ENCODE results near the gene CD40.
"Not testable (repeated sequence)": the region's sequence is repeated elsewhere in the genome, so short reads cannot be mapped to it uniquely, and the experiment has no call there.

CD40 gene

DNA sequence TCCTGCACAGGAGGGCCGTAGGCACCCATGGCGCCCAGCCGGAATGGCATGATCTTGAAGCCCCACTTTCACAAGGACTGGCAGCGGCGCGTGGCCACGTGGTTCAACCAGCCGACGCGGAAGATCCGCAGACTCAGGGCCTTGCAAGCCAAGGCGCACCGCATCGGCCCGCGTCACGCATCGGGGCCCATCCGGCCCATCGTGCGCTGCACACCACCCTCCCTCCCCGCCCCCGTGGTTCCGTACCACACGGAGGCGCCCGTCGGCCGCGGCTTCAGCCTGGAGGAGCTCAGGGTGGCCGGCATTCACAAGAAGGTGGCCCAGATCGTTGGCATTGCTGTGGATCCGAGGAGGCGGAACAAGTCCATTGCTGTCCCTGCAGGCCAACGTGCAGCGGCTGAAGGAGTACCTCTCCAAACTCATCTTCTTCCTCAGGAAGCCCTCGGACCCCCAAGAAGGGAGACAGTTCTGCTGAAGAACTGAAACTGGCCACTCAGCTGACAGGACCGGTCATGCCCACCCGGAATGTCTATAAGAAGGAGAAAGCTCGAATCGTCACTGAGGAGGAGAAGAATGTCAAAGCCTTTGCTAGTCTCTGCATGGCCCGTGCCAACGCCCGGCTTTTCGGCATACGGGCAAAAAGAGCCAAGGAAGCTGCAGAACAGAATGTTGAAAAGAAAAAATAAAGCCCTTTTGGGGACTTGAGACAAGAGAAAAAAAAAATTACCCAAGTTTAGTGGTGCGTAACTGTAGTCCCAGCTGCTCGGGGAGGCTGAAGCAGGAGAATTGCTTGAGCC is 18.4 kb upstream of the CD40 start:
- peak in 1 of 2 donors; percentile 20 for DNase-seq

GRCh38 chr20:46100444-46100843 is 17.7 kb upstream of the CD40 start:
- not testable (repeated sequence) for DNase-seq

- no peak for DNase-seq
Measured at GRCh38 chr20:46100988-46101387, 17.1 kb upstream of the CD40 start.

DNA sequence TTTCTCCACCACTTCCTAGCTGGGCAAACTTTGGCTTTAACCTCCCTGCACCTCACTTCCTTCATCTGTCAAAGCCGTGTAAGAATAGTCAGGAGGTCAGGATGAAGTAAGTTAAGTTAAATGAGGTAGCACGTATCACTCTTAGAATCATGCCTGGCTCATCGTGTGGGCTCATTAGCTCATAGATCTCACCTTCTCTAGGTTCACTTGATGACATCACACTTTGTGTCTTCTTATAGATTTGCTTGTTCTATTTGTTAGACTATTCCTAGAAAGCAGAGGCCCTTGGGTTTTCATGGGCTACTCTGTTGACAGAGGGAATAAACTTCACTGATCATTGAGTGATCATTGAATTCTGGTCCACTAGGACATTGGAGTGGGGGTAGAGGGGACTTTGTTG is 16.2 kb upstream of the CD40 start:
- DNase-seq, result no peak

DNA sequence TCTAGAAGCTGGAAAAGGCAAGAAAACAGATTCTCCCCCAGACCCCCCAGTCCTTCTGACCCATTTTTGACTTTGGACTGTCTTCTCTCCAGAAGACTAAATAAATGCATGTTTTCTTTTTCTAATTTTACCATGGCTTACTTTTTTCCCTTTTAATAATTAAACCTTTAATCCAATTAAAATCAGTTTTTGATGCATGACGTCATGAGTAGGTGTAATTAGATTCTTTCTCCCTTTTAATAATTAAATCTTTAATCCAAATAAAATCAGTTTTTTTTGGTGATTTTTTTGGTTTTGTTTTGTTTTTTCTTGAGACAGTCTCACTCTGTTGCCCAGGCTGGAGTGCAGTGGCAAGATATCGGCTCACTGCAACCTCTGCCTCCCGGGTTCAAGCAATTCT is 15.2 kb upstream of the CD40 start:
- no peak for DNase-seq

DNA sequence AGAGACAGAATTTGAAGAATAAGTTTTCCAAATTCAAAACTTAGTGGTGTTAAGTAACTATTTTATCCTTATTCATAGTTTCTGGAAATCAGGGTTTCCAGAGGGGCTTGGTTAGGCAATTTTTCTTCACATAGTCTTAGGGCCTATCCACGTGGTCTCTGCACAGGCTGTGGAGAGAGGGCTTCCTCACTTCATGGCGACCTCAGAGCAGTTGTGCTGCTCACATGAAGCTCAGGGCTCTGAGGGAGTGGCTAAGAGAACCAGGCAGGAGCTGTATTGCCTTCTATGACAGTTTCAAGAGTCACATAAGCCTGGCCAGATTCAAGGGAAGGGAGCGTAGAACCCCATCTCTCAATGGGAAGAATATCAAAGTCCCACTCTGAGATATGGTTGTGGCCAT is 13.9 kb upstream of the CD40 start:
- DNase-seq, result no peak

- no peak for DNase-seq
Measured at GRCh38 chr20:46107061-46107460, 11.1 kb upstream of the CD40 start.

- no peak for DNase-seq
Measured at GRCh38 chr20:46108435-46108841, 9.7 kb upstream of the CD40 start.

DNA sequence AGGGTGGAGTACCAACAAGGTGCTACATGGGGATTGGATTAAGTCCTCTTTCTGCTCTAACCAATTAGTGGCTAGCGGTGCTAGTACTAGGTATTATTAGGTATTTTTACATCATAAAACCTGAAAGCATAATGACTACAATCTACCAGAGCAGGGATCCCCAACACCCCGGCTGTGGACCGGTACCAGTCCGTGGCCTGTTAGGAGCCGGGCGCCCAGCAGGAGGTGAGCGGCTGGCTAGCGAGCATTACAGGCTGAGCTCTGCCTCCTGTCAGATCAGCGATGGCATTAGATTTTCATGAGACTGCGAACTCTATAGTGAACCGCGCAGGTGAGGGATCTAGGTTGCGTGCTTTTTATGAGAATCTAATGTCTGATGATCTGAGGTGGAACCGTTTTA is 9.1 kb upstream of the CD40 start:
- no peak for DNase-seq

GRCh38 chr20:46111028-46111835 is 6.9 kb upstream of the CD40 start:
- DNase-seq, result peak in 1 of 2 donors; percentile 16

GRCh38 chr20:46111836-46112212 is 6.3 kb upstream of the CD40 start:
- no peak for DNase-seq

GRCh38 chr20:46112430-46113112 is 5.5 kb upstream of the CD40 start:
- DNase-seq, result no peak

DNA sequence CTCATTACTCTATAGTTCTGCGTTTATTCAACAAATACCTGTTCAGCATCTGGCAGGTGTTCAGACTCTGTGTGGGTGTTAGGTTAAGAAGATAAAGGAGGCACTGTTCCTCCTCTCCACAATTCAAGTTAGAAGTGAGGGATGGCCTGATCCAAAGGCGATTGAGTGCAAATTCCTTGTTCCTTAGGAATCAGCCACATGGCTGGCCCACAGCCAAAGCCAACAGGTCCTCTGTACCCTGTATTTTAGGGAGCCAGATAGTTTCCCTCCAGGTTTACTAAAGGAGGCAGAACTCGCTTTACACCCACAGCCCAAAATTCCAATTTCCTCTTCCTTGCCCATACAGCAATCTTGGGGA is 5.0 kb upstream of the CD40 start:
- DNase-seq, result no peak

- DNase-seq, result no peak
Measured at GRCh38 chr20:46114449-46114848, 3.7 kb upstream of the CD40 start.

DNA sequence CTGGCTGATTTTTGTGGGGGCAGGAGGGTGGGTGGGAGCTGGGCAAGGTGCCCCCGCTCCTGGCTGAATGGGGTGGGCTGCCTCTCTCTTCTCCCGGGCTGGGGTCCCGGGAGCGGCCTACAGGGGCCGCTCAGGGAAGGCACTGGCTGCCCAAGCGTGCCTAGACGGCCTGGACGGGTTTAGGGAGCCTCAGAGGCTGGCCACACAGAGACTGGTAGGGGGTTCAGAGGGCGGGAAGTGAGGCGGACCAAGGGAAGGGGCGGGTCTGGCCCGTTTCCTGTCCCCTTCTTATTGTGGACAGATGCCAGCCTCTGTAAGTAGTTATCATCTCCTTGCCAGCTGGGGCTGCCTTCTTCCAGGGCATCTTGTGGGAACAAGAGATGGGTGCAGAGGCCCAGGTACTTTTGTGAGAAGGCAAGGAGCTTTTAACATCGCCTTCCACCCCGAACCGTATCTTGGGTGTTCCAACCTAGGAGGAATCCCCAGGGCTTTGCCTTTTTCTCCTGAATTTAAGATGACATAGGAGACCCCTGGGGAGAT is 437 bp downstream of the CD40 start:
- DNase-seq, result no peak

DNA sequence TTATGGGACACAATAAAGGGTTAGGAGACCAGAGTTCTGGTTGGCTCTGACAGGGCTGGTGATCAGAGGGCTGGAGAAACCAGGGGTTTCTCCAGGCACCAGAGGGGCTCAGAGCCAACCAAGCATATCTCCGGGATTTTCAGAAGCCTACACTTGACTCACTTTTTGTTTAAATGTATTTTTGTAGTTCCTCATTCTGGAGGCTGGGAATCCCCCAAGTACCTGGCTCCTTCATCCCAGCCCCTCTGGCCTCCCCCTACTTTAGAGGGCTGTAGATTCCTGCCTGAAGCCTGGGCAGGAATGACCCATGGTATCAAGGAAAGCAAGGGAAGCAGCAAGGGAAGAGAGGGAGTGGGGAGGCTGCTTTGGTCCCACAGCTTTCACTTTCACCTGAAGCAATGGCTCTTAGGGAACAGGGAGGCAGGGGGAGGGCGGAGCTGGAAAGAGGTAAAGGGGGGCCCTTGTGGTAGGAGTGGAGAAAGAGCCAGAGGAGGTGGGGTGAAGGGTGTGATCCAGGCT is 973 bp downstream of the CD40 start:
- DNase-seq, result no peak

DNA sequence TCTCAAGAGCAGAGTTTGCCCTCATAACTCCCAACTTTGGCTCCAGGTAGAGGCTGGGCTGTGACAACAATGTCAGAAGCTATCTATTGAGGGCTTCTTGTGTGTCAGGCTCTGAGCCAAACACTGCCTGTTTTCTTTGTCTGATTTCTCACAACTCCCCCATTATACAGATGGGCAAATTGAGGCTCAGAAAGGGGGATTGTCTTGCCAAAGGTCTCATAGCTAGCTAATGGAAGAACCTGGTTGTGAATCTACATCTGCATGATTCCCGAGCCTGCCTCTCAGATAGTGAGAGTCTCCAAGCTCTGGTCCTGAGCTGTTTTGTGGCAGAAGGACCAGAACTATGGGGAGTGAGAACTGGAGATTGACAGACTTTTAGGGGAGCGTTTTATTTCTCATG is 1.4 kb downstream of the CD40 start:
- DNase-seq, result no peak

- no peak for DNase-seq
Measured at GRCh38 chr20:46120136-46120535, 2.0 kb downstream of the CD40 start.

GRCh38 chr20:46121184-46121930 is 3.2 kb downstream of the CD40 start:
- DNase-seq, result no peak

DNA sequence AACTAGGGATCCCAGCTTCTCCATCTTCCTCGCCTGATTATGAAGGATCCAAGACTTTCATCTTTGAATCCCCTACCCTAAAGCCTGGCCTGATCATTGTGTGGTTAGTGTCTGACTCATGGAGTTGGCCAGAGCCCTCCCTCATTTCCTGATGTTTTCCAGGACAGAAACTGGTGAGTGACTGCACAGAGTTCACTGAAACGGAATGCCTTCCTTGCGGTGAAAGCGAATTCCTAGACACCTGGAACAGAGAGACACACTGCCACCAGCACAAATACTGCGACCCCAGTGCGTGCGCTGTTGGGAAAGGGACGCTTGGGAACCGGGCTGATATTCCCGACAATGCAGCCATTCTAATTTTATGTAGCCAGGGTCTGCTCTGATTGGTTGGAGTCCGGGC is 4.0 kb downstream of the CD40 start:
- DNase-seq, result no peak

GRCh38 chr20:46122516-46123481 is 4.7 kb downstream of the CD40 start:
- no peak for DNase-seq
